ENCODE data around the gene UBA52.

Gene UBA52

GRCh38 chr19:18620902-18621301, 49.2 kb downstream of the UBA52 start:
- H3K27me3 ChIP-seq (ENCODE audit: control insufficient read depth, insufficient read depth, low read length) = 0 out of 2 replicates have a peak, but pooled peaks cover 3% of the 10 kb centered on the region
- H3K4me1 ChIP-seq (ENCODE audit: control insufficient read depth, insufficient read depth, low read length) = no peaks in the 10 kb centered on the region
- no peak overlapping the region for H3K9ac ChIP-seq (ENCODE audit: low read depth, low read length)
- no peaks in the 10 kb centered on the region for H3K9me3 ChIP-seq (ENCODE audit: control insufficient read depth, insufficient read depth, low read length)
- H3K27ac ChIP-seq (ENCODE audit: low read depth, low read length) = no peak overlapping the region
- H3K4me3 ChIP-seq (ENCODE audit: low read depth, low read length) = no peak overlapping the region
- H3K36me3 ChIP-seq (ENCODE audit: control insufficient read depth, insufficient read depth, low read length) = no peaks in the 10 kb centered on the region

- H3K27ac ChIP-seq (ENCODE audit: low read depth, low read length) = no peak overlapping the region
- H3K36me3 ChIP-seq (ENCODE audit: control insufficient read depth, insufficient read depth, low read length) = no peaks in the 10 kb centered on the region
- no peak overlapping the region for H3K9ac ChIP-seq (ENCODE audit: low read depth, low read length)
- no peaks in the 10 kb centered on the region for H3K9me3 ChIP-seq (ENCODE audit: control insufficient read depth, insufficient read depth, low read length)
- H3K27me3 ChIP-seq (ENCODE audit: control insufficient read depth, insufficient read depth, low read length) = no peaks in the 10 kb centered on the region
- H3K4me1 ChIP-seq (ENCODE audit: control insufficient read depth, insufficient read depth, low read length) = no peaks in the 10 kb centered on the region
- H3K4me3 ChIP-seq (ENCODE audit: low read depth, low read length) = no peak overlapping the region
These were observed 55.2 kb downstream of the UBA52 start for GRCh38 chr19:18626906-18627305.
